ENCODE results near the gene DUSP6.

DUSP6 gene

GRCh38 chr12:89376202-89376529, 23.9 kb upstream of the DUSP6 start:
- DNase-seq (ENCODE audit: insufficient read length, low spot score) (no peak), FAIRE-seq (no peak)

GRCh38 chr12:89373763-89374572, 21.7 kb upstream of the DUSP6 start:
- FAIRE-seq = no peak

GRCh38 chr12:89372584-89373370, 20.5 kb upstream of the DUSP6 start:
- DNase-seq (ENCODE audit: insufficient read length, low spot score) (no peak), FAIRE-seq (no peak)

More at GRCh38 chr12:89373763-89374572, 21.7 kb upstream of the DUSP6 start:
- DNase-seq (ENCODE audit: insufficient read length, low spot score) = no peak

- no peak for DNase-seq (ENCODE audit: insufficient read length, low spot score)
- peak; percentile 33 for FAIRE-seq
Observed at GRCh38 chr12:89370850-89371249, 18.5 kb upstream of the DUSP6 start.

- DNase-seq (ENCODE audit: insufficient read length, low spot score) (no peak), FAIRE-seq (no peak)
Observed at GRCh38 chr12:89370421-89370831, 18.1 kb upstream of the DUSP6 start.

GRCh38 chr12:89369166-89369565, 16.9 kb upstream of the DUSP6 start:
- DNase-seq (ENCODE audit: insufficient read length, low spot score) (no peak), FAIRE-seq (no peak)

- DNase-seq (ENCODE audit: insufficient read length, low spot score) (no peak), FAIRE-seq (no peak)
Observed at GRCh38 chr12:89368391-89368790, 16.1 kb upstream of the DUSP6 start.

- DNase-seq (ENCODE audit: insufficient read length, low spot score) (no peak), FAIRE-seq (no peak)
Observed at GRCh38 chr12:89366676-89367364, 14.5 kb upstream of the DUSP6 start.

- FAIRE-seq (no peak), DNase-seq (ENCODE audit: insufficient read length, low spot score) (no peak)
Observed at GRCh38 chr12:89364631-89365030, 12.3 kb upstream of the DUSP6 start.

GRCh38 chr12:89364058-89364457, 11.8 kb upstream of the DUSP6 start:
- no peak for FAIRE-seq

GRCh38 chr12:89363582-89363981, 11.3 kb upstream of the DUSP6 start:
- DNase-seq (ENCODE audit: insufficient read length, low spot score) (no peak), FAIRE-seq (no peak)

More at GRCh38 chr12:89364058-89364457, 11.8 kb upstream of the DUSP6 start:
- no peak for DNase-seq (ENCODE audit: insufficient read length, low spot score)

GRCh38 chr12:89363084-89363483, 10.8 kb upstream of the DUSP6 start:
- DNase-seq (ENCODE audit: insufficient read length, low spot score) (no peak), FAIRE-seq (no peak)

GRCh38 chr12:89359615-89360014, 7.3 kb upstream of the DUSP6 start:
- no peak for DNase-seq (ENCODE audit: insufficient read length, low spot score)
- no peak for FAIRE-seq

- DNase-seq (ENCODE audit: insufficient read length, low spot score) (no peak), FAIRE-seq (no peak)
Observed at GRCh38 chr12:89358805-89359204, 6.5 kb upstream of the DUSP6 start.

- no peak for DNase-seq (ENCODE audit: insufficient read length, low spot score)
- FAIRE-seq = no peak
Observed at GRCh38 chr12:89357297-89357730, 5.0 kb upstream of the DUSP6 start.

GRCh38 chr12:89356069-89356665, 3.9 kb upstream of the DUSP6 start:
- no peak for DNase-seq (ENCODE audit: insufficient read length, low spot score)
- no peak for FAIRE-seq

GRCh38 chr12:89355243-89356068, 3.2 kb upstream of the DUSP6 start:
- DNase-seq (ENCODE audit: insufficient read length, low spot score) (no peak), FAIRE-seq (no peak)

- no peak for FAIRE-seq
- DNase-seq (ENCODE audit: insufficient read length, low spot score) = no peak
Observed at GRCh38 chr12:89354612-89355067, 2.3 kb upstream of the DUSP6 start.

GRCh38 chr12:89353823-89354611, 1.7 kb upstream of the DUSP6 start:
- FAIRE-seq (no peak), DNase-seq (ENCODE audit: insufficient read length, low spot score) (no peak)

All from HTR-8/SVneo (cell line).